Transverse colon (tissue), 4 donors: ENCODE data around the gene PCSK6. TPM values are rescaled to one million over a fixed set of nuclear protein-coding genes. Genes with fewer than 3 reads are reported as not detected.

Source experiments
- DNase-seq: peaks from one replicate; pipeline ENCODE4 v3.0.0-alpha.2; 2019
- H3K27ac ChIP-seq, 4 donors: fragments of 200-600 bp; sonication (generic); 2 replicates each; pipeline ENCODE4 v1.5.1; 2016 to 2018; ENCODE audit warnings: inconsistent platforms in 4 of 4
- H3K27me3 ChIP-seq: fragments of 200-600 bp; sonication (generic); 2 replicates; pipeline ENCODE4 v1.5.1; 2017; ENCODE audit warnings: inconsistent platforms
- H3K36me3 ChIP-seq, 4 donors: fragments of 200-600 bp; sonication (generic); 2 replicates each; pipeline ENCODE4 v1.5.1; 2017 to 2019; ENCODE audit warnings: inconsistent platforms in 4 of 4
- H3K4me1 ChIP-seq, 4 donors: fragments of 200-600 bp; sonication (generic); 2 replicates each; pipeline ENCODE4 v1.5.1; 2017 to 2020; ENCODE audit warnings: inconsistent platforms in 4 of 4
- H3K4me3 ChIP-seq, 4 donors: fragments of 200-600 bp; sonication (generic); 1 replicate in 1 of 4; 2 replicates in 3 of 4; pipeline versions ENCODE4 v1.5.1 to v1.6.1; 2017 to 2019; ENCODE audit warnings: inconsistent platforms in 4 of 4
- H3K9me3 ChIP-seq, 2 donors: fragments of 200-600 bp; sonication (generic); 2 replicates each; pipeline ENCODE4 v1.5.1; 2017 to 2019; ENCODE audit warnings: inconsistent platforms in 2 of 2
- CTCF ChIP-seq, 5 experiments: fragments of 200-600 bp in 3 of 5; fragments of 450-650 bp in 2 of 5; sonication (generic) in 3 of 5; IDR thresholded peaks; 1 replicate in 2 of 5; 2 replicates in 3 of 5; pipeline ENCODE4 v1.5.1; 2016 to 2017; ENCODE audit warnings: antibody characterized with exemption in 5 of 5, inconsistent platforms in 3 of 5, mild to moderate bottlenecking in 2 of 5, moderate library complexity in 1 of 5
- EP300 ChIP-seq: sonication (generic); formaldehyde crosslinking; IDR thresholded peaks from one replicate; pipeline ENCODE4 v1.6.1; 2017; ENCODE audit warnings: antibody characterized with exemption, low read depth
- POLR2A ChIP-seq: fragments of 450-650 bp; IDR thresholded peaks from one replicate; pipeline ENCODE4 v1.6.1; 2016; ENCODE audit warnings: antibody characterized with exemption, mild to moderate bottlenecking, moderate library complexity
- POLR2AphosphoS5 ChIP-seq, 3 donors: sonication (generic); formaldehyde crosslinking; IDR thresholded peaks; one replicate each; pipeline ENCODE4 v1.6.1; 2016; ENCODE audit warnings: antibody characterized with exemption in 3 of 3
- WGBS, 2 donors: methylation state at CpG; one replicate each; pipeline ENCODE4 v1.1.5; 2018; ENCODE audit warnings: low coverage in 1 of 2; 5-methylcytosine and 5-hydroxymethylcytosine counted together
- in situ Hi-C, 4 donors: fragments of 200-750 bp; cut with MboI; loops; one replicate each; pipeline versions ENCODE4 v1.15.0 to v1.15.1; 2017; ENCODE audit warnings: low sequenced_read_pairs in 3 of 4, low pct_ligation_motif_present in 1 of 4, low pct_unique_long_range_greater_than_20kb in 1 of 4
- intact Hi-C: fragments of 100-400 bp; cut with DNase I; formaldehyde crosslinking; loops from one replicate; pipeline ENCODE4 v1.15.1; 2023; ENCODE audit warnings: low total_unique reads
- total RNA-seq, 4 donors: library from RNA; depleted of rRNA; stranded (reverse); fragments of >200 nt; gene quantifications; one replicate each; pipeline ENCODE4 v1.1.0, GENCODE V29; 2016

PCSK6 gene
- total RNA-seq, 4 donors from 2014 or later = 20.3 to 119 (median 49.7) TPM

DNA sequence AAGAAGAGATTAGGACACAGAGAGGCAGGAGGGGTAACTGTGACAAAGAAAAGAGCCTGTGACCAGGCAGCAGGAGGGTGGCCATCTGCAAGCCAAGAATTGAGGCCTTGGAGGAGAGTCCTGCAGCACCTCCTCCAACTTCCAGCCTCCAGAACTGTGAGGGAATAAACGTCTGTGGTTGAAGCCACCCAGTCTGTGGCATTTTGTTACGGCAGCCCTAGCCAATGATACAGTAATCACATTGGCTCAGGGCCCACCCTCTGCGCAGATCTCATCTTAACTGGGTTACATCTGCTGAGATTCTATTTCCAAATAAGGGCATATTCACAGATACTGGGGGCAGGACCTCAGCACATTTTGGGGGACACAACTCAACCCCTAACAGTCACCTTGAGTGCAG is 223.5 kb downstream of the PCSK6 start:
- Histone ChIP-seq H3K36me3 (peaks cover 0 to 8% (median 3%) of the 10 kb centered on the region in 4 donors), H3K27ac (peak overlapping the region in 3 of 4 donors; percentile 21 to 58 (median 23)), H3K4me1 (peaks cover 0 to 6% (median 0%) of the 10 kb centered on the region in 4 donors), H3K9me3 (no peaks in the 10 kb centered on the region), H3K4me3 (no peak overlapping the region), H3K27me3 (no peaks in the 10 kb centered on the region)
- WGBS, 2 donors = 45% methylated on average over 3 of the region's 3 CpGs; no CpG with 5 or more reads in 1 of the 2 donors
- no peak for TF ChIP-seq POLR2AphosphoS5 (IDR thresholded peaks at IDR 0.05)
- no peak for TF ChIP-seq CTCF (IDR thresholded peaks at IDR 0.05)
- no peak for TF ChIP-seq POLR2A
- TF ChIP-seq EP300 = no peak
- intact Hi-C loops = no loop called here
- DNase-seq = no peak
- in situ Hi-C loops = loop anchor here (10.0 to 25.0 kb wide), 4 partner anchors 161 to 629 kb away; partner anchors contain the start of gene LRRK1 (in 4 of the 4)

- intact Hi-C loops = no loop called here
- Histone ChIP-seq H3K27ac (peak overlapping the region in 1 of 4 donors; percentile 58), H3K9me3 (no peaks in the 10 kb centered on the region), H3K27me3 (no peaks in the 10 kb centered on the region), H3K4me1 (peaks cover 0 to 6% (median 0%) of the 10 kb centered on the region in 4 donors), H3K36me3 (no peaks in the 10 kb centered on the region), H3K4me3 (no peak overlapping the region)
- peak; percentile 35 for DNase-seq
- in situ Hi-C loops = loop anchor here (5.0 to 25.0 kb wide), 6 partner anchors 160 to 628 kb away; partner anchors contain the start of gene LRRK1 (in 4 of the 4)
- 73 to 86% methylated on average over 5 to 17 of the region's 17 CpGs for WGBS, 2 donors
- TF ChIP-seq POLR2A (no peak), POLR2AphosphoS5 (IDR thresholded peaks at IDR 0.05) (no peak), EP300 (no peak), CTCF (IDR thresholded peaks at IDR 0.05) (no peak)
These were observed 224.4 kb downstream of the PCSK6 start for GRCh38 chr15:101264911-101265641.

GRCh38 chr15:101264011-101264410 is 225.5 kb downstream of the PCSK6 start:
- DNase-seq = no peak
- Histone ChIP-seq H3K36me3 (no peaks in the 10 kb centered on the region), H3K27ac (no peak overlapping the region), H3K4me1 (peaks cover 0 to 6% (median 0%) of the 10 kb centered on the region in 4 donors), H3K4me3 (no peak overlapping the region), H3K9me3 (no peaks in the 10 kb centered on the region), H3K27me3 (no peaks in the 10 kb centered on the region)
- intact Hi-C loops (no loop called here), in situ Hi-C loops (loop anchor here (5.0 to 25.0 kb wide), 6 partner anchors 159 to 627 kb away; partner anchors contain the start of gene LRRK1 (in 4 of the 4))
- no peak for TF ChIP-seq CTCF (IDR thresholded peaks at IDR 0.05)
- TF ChIP-seq EP300 = no peak
- no peak for TF ChIP-seq POLR2AphosphoS5 (IDR thresholded peaks at IDR 0.05)
- no peak for TF ChIP-seq POLR2A
- 81 to 100% methylated on average over 2 to 4 of the region's 4 CpGs for WGBS, 2 donors

- in situ Hi-C loops (loop anchor here (5.0 to 25.0 kb wide), 6 partner anchors 158 to 625 kb away; partner anchors contain the start of gene LRRK1 (in 4 of the 4)), intact Hi-C loops (no loop called here)
- H3K4me1 ChIP-seq = peaks cover 0 to 3% (median 0%) of the 10 kb centered on the region in 4 donors
- WGBS, 2 donors = 81 to 82% methylated on average over 3 to 4 of the region's 4 CpGs
- H3K4me3 ChIP-seq = no peak overlapping the region
- no peaks in the 10 kb centered on the region for H3K36me3 ChIP-seq
- no peaks in the 10 kb centered on the region for H3K27me3 ChIP-seq
- no peak for TF ChIP-seq POLR2A
- no peak for TF ChIP-seq POLR2AphosphoS5 (IDR thresholded peaks at IDR 0.05)
- TF ChIP-seq EP300 = no peak
- TF ChIP-seq CTCF (IDR thresholded peaks at IDR 0.05) = no peak
- H3K9me3 ChIP-seq = no peaks in the 10 kb centered on the region
- no peak overlapping the region for H3K27ac ChIP-seq
- DNase-seq = no peak
These were observed 227.0 kb downstream of the PCSK6 start for GRCh38 chr15:101262551-101262950.
